Hematopoietic multipotent progenitor cell treated with erythropoietin and hydrocortisone succinate and interleukin-3 and kit ligand, for 15 days (in vitro differentiated cells): Measurements from ENCODE around the gene CELSR2.
A peak's percentile ranks its signal among the peaks of the same experiment; 100 is the strongest.
"Not testable (repeated sequence)": the region's sequence is repeated elsewhere in the genome, so short reads cannot be mapped to it uniquely, and the experiment has no call there.

Source experiments
- DNase-seq: peaks from one replicate; pipeline ENCODE4 v3.0.0-alpha.2; 2015; ENCODE audit warnings: low spot score

CELSR2 gene, protein sequence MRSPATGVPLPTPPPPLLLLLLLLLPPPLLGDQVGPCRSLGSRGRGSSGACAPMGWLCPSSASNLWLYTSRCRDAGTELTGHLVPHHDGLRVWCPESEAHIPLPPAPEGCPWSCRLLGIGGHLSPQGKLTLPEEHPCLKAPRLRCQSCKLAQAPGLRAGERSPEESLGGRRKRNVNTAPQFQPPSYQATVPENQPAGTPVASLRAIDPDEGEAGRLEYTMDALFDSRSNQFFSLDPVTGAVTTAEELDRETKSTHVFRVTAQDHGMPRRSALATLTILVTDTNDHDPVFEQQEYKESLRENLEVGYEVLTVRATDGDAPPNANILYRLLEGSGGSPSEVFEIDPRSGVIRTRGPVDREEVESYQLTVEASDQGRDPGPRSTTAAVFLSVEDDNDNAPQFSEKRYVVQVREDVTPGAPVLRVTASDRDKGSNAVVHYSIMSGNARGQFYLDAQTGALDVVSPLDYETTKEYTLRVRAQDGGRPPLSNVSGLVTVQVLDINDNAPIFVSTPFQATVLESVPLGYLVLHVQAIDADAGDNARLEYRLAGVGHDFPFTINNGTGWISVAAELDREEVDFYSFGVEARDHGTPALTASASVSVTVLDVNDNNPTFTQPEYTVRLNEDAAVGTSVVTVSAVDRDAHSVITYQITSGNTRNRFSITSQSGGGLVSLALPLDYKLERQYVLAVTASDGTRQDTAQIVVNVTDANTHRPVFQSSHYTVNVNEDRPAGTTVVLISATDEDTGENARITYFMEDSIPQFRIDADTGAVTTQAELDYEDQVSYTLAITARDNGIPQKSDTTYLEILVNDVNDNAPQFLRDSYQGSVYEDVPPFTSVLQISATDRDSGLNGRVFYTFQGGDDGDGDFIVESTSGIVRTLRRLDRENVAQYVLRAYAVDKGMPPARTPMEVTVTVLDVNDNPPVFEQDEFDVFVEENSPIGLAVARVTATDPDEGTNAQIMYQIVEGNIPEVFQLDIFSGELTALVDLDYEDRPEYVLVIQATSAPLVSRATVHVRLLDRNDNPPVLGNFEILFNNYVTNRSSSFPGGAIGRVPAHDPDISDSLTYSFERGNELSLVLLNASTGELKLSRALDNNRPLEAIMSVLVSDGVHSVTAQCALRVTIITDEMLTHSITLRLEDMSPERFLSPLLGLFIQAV (N-terminal part only)

DNA sequence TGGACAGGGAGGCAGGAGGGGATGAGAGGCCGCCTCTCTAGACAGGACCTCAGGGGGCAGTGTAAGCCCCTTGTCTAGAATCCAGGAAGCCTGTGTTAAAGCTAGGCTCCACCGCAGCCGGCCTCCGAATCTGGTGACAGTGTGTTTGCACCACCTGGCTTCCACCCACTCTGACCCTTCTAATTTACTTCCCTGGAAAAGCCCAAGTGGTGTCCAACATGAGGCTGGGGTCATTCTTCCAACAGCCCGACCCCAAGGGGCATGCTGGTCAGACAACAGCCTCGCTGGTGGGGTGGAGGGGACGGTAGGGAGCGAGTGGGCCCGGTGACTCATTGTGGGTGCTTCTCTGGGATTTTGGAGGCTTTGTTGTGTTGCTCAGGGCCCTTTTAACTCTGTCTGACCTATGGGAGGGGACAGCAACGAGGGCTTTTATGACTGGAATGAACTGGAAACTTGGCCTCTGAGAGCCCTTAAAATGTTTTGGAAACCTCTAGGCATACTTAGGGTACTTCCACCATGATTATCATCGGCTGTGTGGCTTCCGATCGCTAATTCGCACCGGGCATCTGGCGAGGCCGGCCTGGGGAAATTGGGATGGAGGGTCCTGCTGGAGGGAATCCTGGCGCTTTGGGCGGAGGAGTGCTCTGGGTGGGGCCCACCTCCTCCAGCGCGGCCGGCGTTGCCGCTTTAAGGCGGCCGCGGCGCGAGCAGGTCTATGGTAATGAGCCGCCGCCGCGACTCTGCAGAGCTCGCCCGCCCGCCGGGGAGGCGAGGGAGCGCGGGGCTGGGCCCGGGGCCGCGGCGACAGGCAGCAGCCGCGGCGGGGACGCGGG is at the start of gene CELSR2:
Gene CELSR2 (plus strand): TSS at position 743 of the 833 bp plus-strand sequence. CDS start 541 bp downstream, outside the sequence.
- peak; percentile 57 for DNase-seq

DNA sequence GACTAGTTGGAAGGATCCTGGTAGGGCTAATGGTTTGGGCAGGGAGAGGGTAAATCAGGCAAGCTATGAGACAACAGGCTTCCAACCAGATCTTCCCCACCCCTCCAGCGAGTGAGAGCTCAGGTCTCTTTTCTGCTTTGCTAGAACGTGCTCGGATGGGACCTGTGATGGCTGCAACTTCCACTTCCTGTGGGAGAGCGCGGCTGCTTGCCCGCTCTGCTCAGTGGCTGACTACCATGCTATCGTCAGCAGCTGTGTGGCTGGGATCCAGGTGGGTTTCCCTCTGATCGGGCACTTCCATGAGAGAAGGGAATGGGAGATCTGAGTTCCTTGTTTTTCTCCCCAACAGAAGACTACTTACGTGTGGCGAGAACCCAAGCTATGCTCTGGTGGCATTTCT is 49.6 kb upstream of the CELSR2 start:
- no peak for DNase-seq

DNA sequence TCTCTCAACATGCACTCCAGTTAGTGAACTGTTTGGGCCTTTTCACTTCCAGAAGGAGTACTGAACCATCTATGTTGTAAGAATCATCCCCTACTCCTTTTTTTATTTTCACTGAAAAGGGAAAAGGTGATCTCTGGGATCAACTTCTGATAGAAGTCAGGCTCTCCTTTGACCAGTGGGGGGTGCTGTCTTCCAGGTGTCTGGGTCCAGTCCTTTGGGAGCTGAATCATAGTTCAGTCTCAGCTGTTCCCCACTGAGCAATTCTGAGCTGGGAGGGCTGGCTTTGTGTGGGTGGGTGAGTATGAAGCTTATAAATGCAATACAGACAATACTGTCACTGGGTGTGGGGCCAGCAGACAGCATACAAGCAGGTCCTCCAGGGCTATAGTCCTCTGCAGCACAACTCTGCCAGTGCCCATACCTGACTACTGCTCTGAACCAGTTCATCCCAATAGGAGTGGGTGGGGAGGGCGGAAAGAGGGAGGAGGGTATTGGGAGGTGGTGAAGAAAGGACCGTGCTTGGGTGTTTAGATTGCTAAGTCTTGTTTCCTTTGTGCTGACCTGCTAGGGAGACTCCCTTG is 48.1 kb upstream of the CELSR2 start:
- peak; percentile 73 for DNase-seq

DNA sequence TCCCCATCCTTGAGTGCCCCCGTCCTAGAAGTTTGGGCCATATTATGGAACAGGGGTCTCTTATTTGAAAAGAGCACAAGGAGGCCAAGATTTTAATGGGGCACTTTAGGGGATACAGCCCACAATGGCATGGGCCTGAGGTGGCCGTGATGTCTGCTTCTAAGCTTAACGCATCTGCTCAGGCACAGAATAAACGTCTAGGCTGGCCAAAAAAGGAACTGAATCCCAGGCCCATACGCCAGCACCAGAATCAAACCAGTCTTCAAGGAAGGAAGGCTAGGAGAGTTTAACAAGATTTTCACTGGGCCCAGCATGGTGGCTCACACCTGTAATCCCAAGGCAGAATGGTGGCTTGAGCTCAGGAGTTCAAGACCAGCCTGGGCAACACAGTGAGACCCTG is 44.9 kb upstream of the CELSR2 start:
- no peak for DNase-seq

DNA sequence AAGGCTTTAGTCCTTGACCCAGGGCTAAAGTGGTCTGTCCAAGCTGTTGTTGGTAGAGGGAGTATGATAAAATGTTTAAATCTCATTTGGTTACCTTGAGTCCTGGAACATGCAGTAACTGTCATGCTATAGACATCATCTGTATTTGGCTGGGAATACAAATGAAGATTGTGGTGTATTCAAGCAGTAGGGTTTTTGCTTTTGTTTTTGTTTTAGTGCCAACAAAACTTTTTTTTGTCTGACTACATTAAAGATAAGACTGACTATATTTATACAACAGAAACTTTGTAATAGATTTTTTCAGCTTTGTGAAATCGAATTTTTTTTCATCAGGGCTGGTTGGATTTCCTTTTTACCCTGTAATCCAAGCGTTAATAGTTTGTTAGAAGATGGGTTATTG is 43.0 kb upstream of the CELSR2 start:
- DNase-seq, result no peak

DNA sequence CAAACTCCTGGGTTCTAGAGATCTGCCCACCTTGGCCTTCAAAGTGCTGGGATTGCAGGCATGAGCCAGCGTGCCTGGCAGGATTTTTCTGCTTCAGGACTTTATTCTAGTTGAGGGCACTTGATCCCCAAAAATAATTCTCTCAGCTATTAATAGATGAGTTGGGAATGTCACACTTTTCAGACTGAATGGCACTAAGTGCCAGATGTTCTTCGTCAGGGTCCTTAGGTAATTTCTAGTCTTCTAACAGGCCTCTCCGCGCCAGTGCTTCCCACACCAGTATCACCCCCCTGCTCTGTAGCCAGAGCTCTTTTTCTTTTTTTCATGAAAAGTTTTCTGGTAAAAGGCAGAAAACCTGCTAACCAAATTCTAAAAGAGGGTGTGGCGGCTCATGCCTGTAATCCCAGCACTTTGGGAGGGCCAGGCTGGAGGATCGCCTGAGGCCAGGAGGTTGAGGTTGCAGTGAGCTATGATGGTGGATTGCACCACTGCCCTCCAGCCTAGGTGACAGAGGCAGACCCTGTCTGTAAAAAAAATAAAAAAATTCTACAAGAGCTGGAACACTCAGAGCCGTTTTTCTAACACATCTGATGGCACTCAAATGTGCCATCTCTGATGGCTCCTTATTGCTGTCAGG is 41.8 kb upstream of the CELSR2 start:
- no peak for DNase-seq

DNA sequence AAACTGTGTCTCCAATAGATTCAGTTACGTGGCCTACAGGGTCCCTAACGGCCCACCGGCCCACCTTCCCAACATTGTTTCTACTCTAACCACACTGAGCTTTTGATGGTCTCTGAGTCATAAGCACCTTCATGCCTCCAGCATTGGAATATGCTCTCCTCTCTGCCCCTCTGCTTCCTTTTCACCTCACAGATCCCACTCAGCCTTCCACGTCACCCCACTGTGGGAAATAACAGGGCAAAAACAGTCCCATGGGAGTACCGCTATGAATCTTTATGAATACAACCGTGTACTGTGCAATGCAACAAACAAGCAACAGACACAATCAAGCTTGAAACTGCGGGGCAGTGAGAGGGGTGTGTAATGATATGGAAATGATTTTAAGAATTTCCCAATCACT is 40.9 kb upstream of the CELSR2 start:
- no peak for DNase-seq

DNA sequence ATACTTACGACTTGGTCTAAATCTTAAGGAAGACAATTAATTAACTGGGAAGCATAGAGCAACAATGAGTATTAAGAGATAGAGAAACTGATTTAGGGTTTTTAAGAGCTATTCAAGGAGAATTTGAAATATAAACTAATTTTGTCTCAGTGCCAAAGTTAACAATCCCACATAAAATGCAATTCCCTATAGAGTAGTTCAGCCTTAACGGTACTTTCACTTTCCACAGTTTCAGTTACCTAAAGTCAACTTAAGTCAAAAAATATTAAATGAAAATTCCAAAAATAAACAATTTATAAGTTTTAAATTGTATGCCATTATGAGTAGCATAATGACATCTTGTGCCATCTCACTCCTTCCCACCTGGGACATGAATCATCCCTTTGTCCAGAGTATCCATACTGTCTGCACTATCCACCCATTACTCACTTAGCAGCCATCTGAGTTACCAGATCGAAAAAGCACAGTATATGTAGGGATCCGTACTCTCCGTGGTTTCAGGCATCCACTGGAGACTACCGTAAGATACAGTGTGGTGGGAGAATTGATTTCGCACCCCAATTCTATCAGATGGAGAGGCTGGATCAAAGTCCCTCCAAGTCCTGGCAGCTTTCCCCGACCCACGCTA is 40.4 kb upstream of the CELSR2 start:
- DNase-seq, result no peak

DNA sequence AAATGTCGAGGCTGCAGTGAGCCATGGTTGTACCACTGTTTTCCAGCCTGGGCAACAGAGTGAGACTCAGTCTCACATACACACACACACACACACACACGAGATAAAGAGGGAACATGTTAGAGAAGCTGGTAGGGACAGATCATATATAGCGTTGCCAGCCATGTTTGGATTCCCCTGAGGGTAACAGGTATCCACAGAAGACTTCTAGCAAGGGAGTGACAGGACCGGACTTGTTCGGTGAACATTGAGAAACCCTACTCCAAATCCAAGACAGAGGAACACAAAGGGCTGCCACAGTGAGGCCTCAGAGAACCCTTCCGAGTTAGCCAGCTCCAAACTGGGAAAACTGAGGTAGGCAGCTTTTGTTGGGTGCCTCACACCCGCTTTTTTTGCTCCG is 39.3 kb upstream of the CELSR2 start:
- DNase-seq, result no peak

DNA sequence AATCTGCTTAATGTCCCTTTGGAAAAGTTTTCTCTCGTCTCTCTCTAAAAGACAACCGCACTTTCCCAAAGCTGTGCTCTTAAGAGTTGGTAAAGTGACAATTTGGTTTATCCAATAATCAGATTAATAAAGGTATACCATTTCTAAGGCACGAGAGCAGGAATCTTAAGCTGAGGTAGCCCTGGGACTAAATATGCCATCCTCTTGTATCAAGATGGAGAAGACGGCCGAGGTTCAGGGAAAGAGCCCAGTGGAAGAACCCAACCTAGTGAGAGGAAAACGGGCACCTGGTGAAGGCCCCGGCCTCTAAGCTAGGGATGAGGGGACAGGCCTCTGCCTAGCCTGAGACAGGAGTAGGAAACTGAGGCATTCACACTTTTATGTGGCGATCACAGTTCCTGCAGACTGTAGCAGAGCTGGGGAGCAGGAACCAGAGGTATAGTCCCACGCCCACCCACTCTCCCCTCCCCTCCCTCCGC is 36.0 kb upstream of the CELSR2 start:
- DNase-seq, result no peak

DNA sequence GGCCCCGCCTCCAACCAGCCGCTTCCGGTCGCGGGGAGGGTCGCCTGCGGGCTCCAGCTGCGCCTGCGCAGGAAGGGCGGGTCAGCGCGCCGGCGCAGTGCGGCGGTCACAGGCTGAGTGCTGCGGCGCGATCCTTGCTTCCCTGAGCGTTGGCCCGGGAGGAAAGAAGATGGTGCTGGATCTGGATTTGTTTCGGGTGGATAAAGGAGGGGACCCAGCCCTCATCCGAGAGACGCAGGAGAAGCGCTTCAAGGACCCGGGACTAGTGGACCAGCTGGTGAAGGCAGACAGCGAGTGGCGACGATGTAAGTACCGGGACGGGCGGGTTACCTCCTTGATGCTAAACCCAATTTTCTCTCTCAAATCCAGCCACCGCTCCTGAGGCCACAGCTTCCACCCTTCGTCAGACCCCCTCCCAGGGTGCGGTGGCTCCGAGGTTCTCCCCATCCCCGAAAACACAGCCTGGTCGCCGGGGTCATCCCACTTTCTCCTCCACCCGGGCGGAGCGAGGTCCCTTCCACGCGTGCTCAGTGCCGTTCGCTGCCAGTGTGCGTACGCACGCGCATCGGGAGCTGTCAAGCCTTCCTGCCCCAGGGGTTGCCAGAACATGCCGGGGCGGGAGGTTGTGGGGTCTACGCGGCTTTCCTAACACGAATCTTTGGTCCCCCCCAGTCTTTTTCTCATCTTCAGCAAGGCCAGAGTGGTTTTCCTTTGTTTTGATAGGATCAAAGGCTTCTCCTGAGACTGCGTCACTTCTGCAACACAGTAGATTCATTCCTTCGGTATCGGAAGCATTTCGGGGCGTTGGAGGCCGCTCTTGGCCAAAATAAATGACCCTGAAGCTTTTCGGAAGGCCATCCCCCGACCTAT is 35.3 kb upstream of the CELSR2 start, which contains the start of gene SARS1:
Gene SARS1 (plus strand): TSS at position 95 of the 870 bp plus-strand sequence. CDS start 75 bp downstream, at position 170.
- peak; percentile 87 for DNase-seq

DNA sequence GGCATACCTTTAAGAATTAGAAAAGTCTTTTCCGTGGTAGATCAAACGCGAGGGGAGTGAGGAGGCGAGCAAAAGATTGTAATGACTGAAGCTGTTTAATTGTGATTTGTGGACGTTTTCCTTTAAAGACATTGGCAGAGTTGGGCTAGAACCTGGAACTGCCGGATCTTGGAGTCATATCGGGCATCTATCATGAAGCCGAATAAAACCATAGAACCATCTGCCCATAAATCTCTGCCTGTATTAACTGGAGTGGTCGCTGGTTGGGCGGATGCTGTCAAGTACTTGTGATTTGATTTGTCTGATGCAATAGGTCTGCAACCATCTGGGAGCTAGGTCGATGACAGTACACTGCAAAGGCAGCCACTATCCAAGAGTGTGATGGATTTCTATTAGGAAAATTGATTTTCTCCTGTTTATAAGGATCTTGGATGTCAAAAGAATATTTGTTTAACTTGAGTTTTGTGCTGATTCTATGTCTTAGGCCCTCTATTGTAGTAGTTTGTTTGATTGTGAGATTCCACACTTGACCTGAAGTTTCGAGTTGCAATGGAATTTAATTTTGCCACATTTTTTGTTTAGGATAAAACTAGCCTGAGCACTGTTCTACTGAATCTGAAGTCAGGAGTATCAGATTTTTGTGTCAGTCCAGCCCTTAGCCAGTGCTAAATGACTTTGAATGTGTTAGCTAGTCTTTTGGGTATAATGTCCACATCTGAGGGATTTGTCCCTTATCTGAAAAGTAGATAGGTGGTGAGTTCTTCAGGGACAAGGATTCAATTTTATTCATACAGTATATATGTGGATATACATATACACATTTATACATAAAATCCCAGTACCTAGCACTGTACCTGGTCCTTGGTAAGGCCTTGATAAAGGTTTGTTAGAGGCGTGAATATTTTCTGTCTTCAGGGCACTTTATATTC is 34.4 kb upstream of the CELSR2 start:
- peak; percentile 82 for DNase-seq

DNA sequence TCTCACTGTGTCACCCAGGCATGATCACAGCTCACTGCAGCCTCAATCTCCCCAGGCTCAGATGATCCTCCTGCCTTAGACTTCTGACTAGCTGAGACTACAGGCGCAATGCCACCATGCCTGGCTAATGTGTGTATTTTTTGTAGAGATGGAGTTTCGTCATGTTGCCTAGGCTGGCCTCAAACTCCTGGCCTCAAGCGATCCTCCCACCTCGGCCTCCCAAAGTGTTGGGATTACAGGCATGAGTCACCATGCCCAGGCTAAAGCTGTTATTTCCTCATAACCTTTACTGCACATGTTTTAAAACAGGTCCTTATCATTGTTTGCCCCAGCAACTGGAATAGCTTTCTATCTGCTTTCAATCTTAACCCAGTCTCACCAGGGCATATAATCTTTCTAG is 32.7 kb upstream of the CELSR2 start:
- no peak for DNase-seq

DNA sequence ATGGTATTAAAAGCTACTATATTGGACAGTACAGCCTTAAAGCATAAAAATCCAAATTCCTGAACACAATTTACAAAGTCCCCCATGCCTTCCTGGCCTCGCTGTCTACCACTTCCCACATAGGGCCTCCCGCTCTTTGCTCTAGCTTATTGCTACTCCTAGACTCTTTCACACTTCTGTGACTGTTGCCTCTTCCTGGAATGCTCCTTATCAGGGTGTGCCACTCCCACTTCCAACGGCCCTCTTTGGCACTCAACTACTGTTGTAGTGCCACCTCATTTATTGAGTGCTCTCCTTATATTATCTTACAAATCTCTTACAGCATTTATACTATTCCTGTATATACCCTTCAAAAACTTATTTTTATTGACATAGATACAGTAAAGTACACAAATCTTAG is 30.8 kb upstream of the CELSR2 start:
- peak; percentile 76 for DNase-seq

DNA sequence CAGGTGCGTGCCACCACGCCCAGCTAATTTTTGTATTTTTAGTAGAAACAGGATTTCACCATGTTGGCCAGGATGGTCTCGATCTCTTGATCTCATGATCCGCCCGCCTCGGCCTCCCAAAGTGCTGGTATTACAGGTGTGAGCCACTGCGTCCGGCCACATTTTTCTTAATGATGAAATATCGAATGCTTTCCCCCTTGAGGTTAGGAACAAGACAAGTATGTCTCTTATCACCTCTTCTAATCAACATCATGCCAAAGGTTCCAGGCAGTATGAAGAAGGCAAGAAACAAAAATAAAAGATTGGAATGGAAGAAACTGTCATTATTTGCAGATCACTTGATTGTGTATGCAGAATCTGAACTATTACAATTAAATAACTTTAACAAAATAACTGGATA is 28.1 kb upstream of the CELSR2 start:
- DNase-seq, result not testable (repeated sequence)

DNA sequence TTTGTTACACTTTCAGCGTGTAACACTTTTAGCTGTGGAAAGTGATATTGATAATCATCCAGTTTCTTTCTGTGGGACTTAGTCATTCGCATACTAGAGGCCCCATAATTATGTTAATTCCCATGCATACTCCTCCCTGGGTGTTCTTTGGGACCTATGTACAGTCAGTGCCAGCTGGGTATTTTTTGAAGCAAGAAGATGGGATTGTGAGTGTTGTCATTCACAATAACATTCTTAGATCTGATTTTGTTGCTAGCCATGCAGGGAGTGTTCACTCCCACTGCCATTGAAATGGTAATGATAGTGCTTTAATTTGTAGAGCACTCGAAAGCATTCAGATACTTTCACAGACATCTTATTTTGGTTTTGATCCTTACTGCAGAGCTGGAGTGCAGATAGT is 24.0 kb upstream of the CELSR2 start:
- DNase-seq, result no peak

DNA sequence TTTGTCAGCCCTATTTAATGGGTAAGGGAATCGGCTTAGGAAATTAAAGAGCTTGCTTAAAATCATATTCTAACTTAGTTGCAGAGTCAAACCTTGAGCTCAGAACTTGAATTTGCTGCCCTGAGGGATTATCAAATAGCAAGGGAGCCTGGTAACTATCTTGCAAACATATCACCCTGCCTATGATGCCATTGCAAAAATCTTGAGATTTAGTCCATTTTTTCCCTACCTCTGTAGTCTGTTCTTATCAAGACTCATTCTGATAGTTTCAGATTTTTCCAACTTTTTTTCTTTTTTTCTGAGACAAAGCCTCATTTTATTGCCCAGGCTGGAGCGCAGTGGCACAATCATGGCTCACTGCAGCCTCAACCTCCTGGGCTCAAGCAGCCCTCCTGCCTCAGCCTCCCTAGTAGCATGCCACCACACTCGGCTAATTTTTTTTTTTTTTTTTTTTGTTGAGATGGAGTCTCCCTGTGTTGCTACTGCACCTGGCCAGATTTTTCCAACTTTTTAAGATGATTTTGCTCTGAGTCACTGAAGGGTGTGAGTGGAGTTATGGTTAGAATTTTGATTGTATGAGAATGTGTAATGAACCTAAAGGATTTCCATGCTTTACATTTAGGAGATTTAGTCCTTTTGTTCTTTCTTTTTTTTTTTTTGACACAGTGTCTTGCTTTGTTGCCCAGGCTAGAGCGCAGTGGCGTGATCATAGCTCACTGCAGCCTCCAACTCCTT is 23.5 kb upstream of the CELSR2 start:
- DNase-seq, result no peak
